Osteocyte (in vitro differentiated cells): Measurements from ENCODE around the gene LAMTOR5. TPM values are rescaled to one million over a fixed set of nuclear protein-coding genes. Genes with fewer than 3 reads are reported as not detected.

ENCODE experiments used
- DNase-seq: peaks from one replicate; pipeline ENCODE4 v3.0.0; 2021; ENCODE audit warnings: mixed read lengths; ENCODE audit not compliant: unreplicated experiment; ENCODE audit errors: extremely low spot score
- H3K27ac Mint-ChIP-seq: one replicate; pipeline ENCODE4 v1.8.0; 2021; ENCODE audit warnings: mild to moderate bottlenecking, mixed read lengths; ENCODE audit not compliant: unreplicated experiment
- H3K27me3 Mint-ChIP-seq: one replicate; pipeline ENCODE4 v1.8.0; 2021; ENCODE audit warnings: mixed read lengths; ENCODE audit not compliant: unreplicated experiment
- H3K36me3 Mint-ChIP-seq: one replicate; pipeline ENCODE4 v1.8.0; 2021; ENCODE audit warnings: mixed read lengths; ENCODE audit not compliant: unreplicated experiment
- H3K4me1 Mint-ChIP-seq: one replicate; pipeline ENCODE4 v1.8.0; 2021; ENCODE audit warnings: mixed read lengths; ENCODE audit not compliant: unreplicated experiment
- H3K4me3 Mint-ChIP-seq: one replicate; pipeline ENCODE4 v1.8.0; 2021; ENCODE audit warnings: mild to moderate bottlenecking, moderate library complexity, mixed read lengths; ENCODE audit not compliant: unreplicated experiment
- H3K9me3 Mint-ChIP-seq: one replicate; pipeline ENCODE4 v1.8.0; 2021; ENCODE audit warnings: mixed read lengths; ENCODE audit not compliant: unreplicated experiment
- CTCF ChIP-seq: fragments of 200-600 bp; sonication (generic); IDR thresholded peaks from 2 replicates; pipeline ENCODE4 v1.5.0; 2021; ENCODE audit warnings: antibody characterized with exemption, mild to moderate bottlenecking, moderate library complexity
- total RNA-seq: library from RNA; stranded (reverse); gene quantifications from 2 replicates; pipeline ENCODE4 v1.2.1, GENCODE V29; 2021

Gene LAMTOR5
- total RNA-seq, 1 donor from 2014 or later: 125 TPM

- Mint-ChIP-seq H3K36me3 (no peaks in the 10 kb centered on the region), H3K9me3 (no peaks in the 10 kb centered on the region), H3K27me3 (peaks cover 67% of the 10 kb centered on the region), H3K4me1 (no peaks in the 10 kb centered on the region), H3K4me3 (no peak overlapping the region), H3K27ac (no peak overlapping the region)
- no peak for DNase-seq
- TF ChIP-seq CTCF: no peak
Measured at GRCh38 chr1:110452330-110452729, 44.8 kb upstream of the LAMTOR5 start.

GRCh38 chr1:110450929-110451328 lies 43.4 kb upstream of the LAMTOR5 start, which contains the start of gene PROK1:
TSS of gene PROK1 (plus strand) at chr1:110451149. CDS start at chr1:110451217, 68 bp downstream.
- no peak for TF ChIP-seq CTCF
- Mint-ChIP-seq H3K27me3 (peaks cover 75% of the 10 kb centered on the region), H3K4me3 (no peak within 1 kb of the TSS), H3K27ac (no peak within 1 kb of the TSS), H3K36me3 (no peaks in the 10 kb centered on the region), H3K9me3 (no peaks in the 10 kb centered on the region), H3K4me1 (no peaks in the 10 kb centered on the region)
- no peak for DNase-seq

- Mint-ChIP-seq H3K27ac (no peak overlapping the region), H3K27me3 (peaks cover 74% of the 10 kb centered on the region), H3K4me3 (no peak overlapping the region), H3K9me3 (no peaks in the 10 kb centered on the region), H3K4me1 (no peaks in the 10 kb centered on the region), H3K36me3 (no peaks in the 10 kb centered on the region)
- no peak for DNase-seq
- no peak for TF ChIP-seq CTCF
Measured at GRCh38 chr1:110449661-110450651, 42.5 kb upstream of the LAMTOR5 start.

- H3K27ac Mint-ChIP-seq: no peak overlapping the region
- no peak for DNase-seq
- H3K36me3 Mint-ChIP-seq: no peaks in the 10 kb centered on the region
- H3K27me3 Mint-ChIP-seq: peaks cover 43% of the 10 kb centered on the region
- no peaks in the 10 kb centered on the region for H3K9me3 Mint-ChIP-seq
- no peaks in the 10 kb centered on the region for H3K4me1 Mint-ChIP-seq
- no peak for TF ChIP-seq CTCF
- H3K4me3 Mint-ChIP-seq: no peak overlapping the region
Measured at GRCh38 chr1:110444561-110444960, 37.1 kb upstream of the LAMTOR5 start.

GRCh38 chr1:110443451-110443850 lies 36.0 kb upstream of the LAMTOR5 start:
- H3K27ac Mint-ChIP-seq: no peak overlapping the region
- H3K4me3 Mint-ChIP-seq: no peak overlapping the region
- no peaks in the 10 kb centered on the region for H3K9me3 Mint-ChIP-seq
- H3K27me3 Mint-ChIP-seq: peaks cover 42% of the 10 kb centered on the region
- DNase-seq: no peak
- no peaks in the 10 kb centered on the region for H3K36me3 Mint-ChIP-seq
- H3K4me1 Mint-ChIP-seq: no peaks in the 10 kb centered on the region
- no peak for TF ChIP-seq CTCF
